Lower lobe of right lung (tissue), 2 donors: ENCODE results near the gene TCF4. TPM values are rescaled to one million over a fixed set of nuclear protein-coding genes. Genes with fewer than 3 reads are reported as not detected.

Experiments
- ATAC-seq, 2 donors: fragments of 200-7000 bp; cut with Tn5 transposase; one replicate each; pipeline ENCODE4 v1.9.1; 2020 to 2022; ENCODE audit warnings: mild to moderate bottlenecking in 2 of 2, moderate library complexity in 2 of 2
- DNase-seq: peaks from one replicate; pipeline ENCODE4 v3.0.0-alpha.2; 2020
- H3K27ac ChIP-seq: fragments of 200-600 bp; one replicate; pipeline ENCODE4 v1.8.0; 2022
- H3K27me3 ChIP-seq: fragments of 200-600 bp; one replicate; pipeline ENCODE4 v1.8.0; 2022; ENCODE audit warnings: low read depth
- H3K36me3 ChIP-seq: fragments of 200-600 bp; one replicate; pipeline ENCODE4 v1.8.0; 2022; ENCODE audit warnings: mild to moderate bottlenecking
- H3K4me1 ChIP-seq: fragments of 200-600 bp; one replicate; pipeline ENCODE4 v1.8.0; 2022
- H3K4me3 ChIP-seq: fragments of 200-600 bp; one replicate; pipeline ENCODE4 v1.8.0; 2022; ENCODE audit warnings: mild to moderate bottlenecking
- H3K9me3 ChIP-seq: fragments of 200-600 bp; one replicate; pipeline ENCODE4 v1.8.0; 2022
- CTCF ChIP-seq: fragments of 200-600 bp; IDR thresholded peaks from one replicate; pipeline ENCODE4 v1.8.0; 2022; ENCODE audit warnings: antibody characterized with exemption, mild to moderate bottlenecking
- intact Hi-C: fragments of 100-400 bp; cut with DNase I; formaldehyde crosslinking; loops from one replicate; pipeline ENCODE4 v1.11.0; 2022
- total RNA-seq: library from RNA; stranded (reverse); fragmentation: NEBNext Ultra II Directional; extraction: Animal tissue kit (Norgen Biotek cat#: 25700); gene quantifications from one replicate; pipeline ENCODE4 v1.2.1, GENCODE V29; 2021
- donor health status: DM: no; HTN: yes; CAD: no; lungs with severe emphysema.

Gene TCF4
- total RNA-seq, 1 donor from 2014 or later: 112 TPM

- Histone ChIP-seq H3K27ac (no peak overlapping the region), H3K9me3 (peaks cover 5% of the 10 kb centered on the region), H3K36me3 (no peaks in the 10 kb centered on the region), H3K4me3 (no peak overlapping the region), H3K27me3 (no peaks in the 10 kb centered on the region), H3K4me1 (peaks cover 10% of the 10 kb centered on the region)
- ATAC-seq (no peak), DNase-seq (no peak)
- no peak for TF ChIP-seq CTCF
- intact Hi-C loops: no loop called here
Measured at GRCh38 chr18:55446996-55447671, 140.9 kb downstream of the TCF4 start.

- intact Hi-C loops: no loop called here
- DNase-seq: no peak
- no peaks in the 10 kb centered on the region for H3K27me3 ChIP-seq
- ATAC-seq: no peak
- no peak overlapping the region for H3K27ac ChIP-seq
- no peak overlapping the region for H3K4me3 ChIP-seq
- TF ChIP-seq CTCF: no peak
- peaks cover 5% of the 10 kb centered on the region for H3K9me3 ChIP-seq
- no peaks in the 10 kb centered on the region for H3K36me3 ChIP-seq
- peaks cover 7% of the 10 kb centered on the region for H3K4me1 ChIP-seq
Measured at GRCh38 chr18:55444536-55444935, 143.5 kb downstream of the TCF4 start.

GRCh38 chr18:55443776-55444175, 144.2 kb downstream of the TCF4 start:
- no peak for DNase-seq
- Histone ChIP-seq H3K27me3 (no peaks in the 10 kb centered on the region), H3K4me3 (no peak overlapping the region), H3K27ac (no peak overlapping the region), H3K4me1 (peaks cover 7% of the 10 kb centered on the region), H3K9me3 (peaks cover 5% of the 10 kb centered on the region), H3K36me3 (no peaks in the 10 kb centered on the region)
- ATAC-seq: no peak
- no peak for TF ChIP-seq CTCF
- intact Hi-C loops: no loop called here

- ATAC-seq (no peak), DNase-seq (no peak)
- no peaks in the 10 kb centered on the region for H3K36me3 ChIP-seq
- H3K27me3 ChIP-seq: no peaks in the 10 kb centered on the region
- peaks cover 1% of the 10 kb centered on the region for H3K4me1 ChIP-seq
- no peak overlapping the region for H3K4me3 ChIP-seq
- TF ChIP-seq CTCF: no peak
- H3K9me3 ChIP-seq: peaks cover 5% of the 10 kb centered on the region
- no peak overlapping the region for H3K27ac ChIP-seq
- intact Hi-C loops: no loop called here
Measured at GRCh38 chr18:55442561-55442960, 145.4 kb downstream of the TCF4 start.

GRCh38 chr18:55440988-55441387, 147.0 kb downstream of the TCF4 start:
- TF ChIP-seq CTCF: no peak
- Histone ChIP-seq H3K4me1 (no peaks in the 10 kb centered on the region), H3K4me3 (no peak overlapping the region), H3K27ac (no peak overlapping the region), H3K36me3 (no peaks in the 10 kb centered on the region), H3K9me3 (peaks cover 5% of the 10 kb centered on the region), H3K27me3 (no peaks in the 10 kb centered on the region)
- intact Hi-C loops: no loop called here
- DNase-seq (no peak), ATAC-seq (no peak)
